H1 (cell line): ENCODE results near the gene ZNF423. TPM values are rescaled to one million over a fixed set of nuclear protein-coding genes. Genes with fewer than 3 reads are reported as not detected.
A peak's percentile ranks its signal among the peaks of the same experiment; 100 is the strongest.

Source experiments
- CTCF ChIA-PET: fragments of 300-600 bp; sonication (Branson Sonifier 250); formaldehyde crosslinking; loops from one replicate; lab custom pipeline; 2021; ENCODE audit not compliant: partially characterized antibody; lab: Charles Lee
- POLR2A ChIA-PET: fragments of 300-600 bp; sonication (Branson Sonifier 250); formaldehyde crosslinking; loops from one replicate; lab custom pipeline; 2021; ENCODE audit warnings: inconsistent platforms; ENCODE audit not compliant: partially characterized antibody; lab: Charles Lee
- DNase-seq, 2 experiments: peaks; one replicate each; pipeline versions ENCODE4 v3.0.0 to v3.0.0-alpha.2; 2010 to 2022; ENCODE audit warnings: low spot score in 2 of 2, low read depth in 1 of 2, mixed read lengths in 1 of 2
- FAIRE-seq: peaks from 2 replicates; lab custom pipeline; 2011; peaks lifted over from hg19 to GRCh38; lab: Jason Lieb, UNC
- H2AFZ ChIP-seq: 2 replicates; pipeline ENCODE4 v1.8.1; 2012; ENCODE audit warnings: low read length, inconsistent platforms
- H2AK5ac ChIP-seq: 2 replicates; pipeline ENCODE4 v1.6.1; 2013; ENCODE audit warnings: low read depth, low read length
- H2BK120ac ChIP-seq: replicated peaks from 2 replicates; pipeline ENCODE3; 2013; ENCODE audit warnings: low read depth, low read length, inconsistent platforms
- H2BK12ac ChIP-seq: 2 replicates; pipeline ENCODE4 v1.6.1; 2013; ENCODE audit warnings: low read depth, low read length
- H2BK15ac ChIP-seq: 2 replicates; pipeline ENCODE4 v1.6.1; 2013; ENCODE audit warnings: low read length
- H2BK20ac ChIP-seq: 2 replicates; pipeline ENCODE4 v1.6.1; 2013; ENCODE audit warnings: low read length
- H2BK5ac ChIP-seq: 2 replicates; pipeline ENCODE4 v1.6.1; 2013; ENCODE audit warnings: low read depth, low read length
- H3K14ac ChIP-seq: 2 replicates; pipeline ENCODE4 v1.6.1; 2013; ENCODE audit warnings: inconsistent platforms; ENCODE audit not compliant: insufficient read length
- H3K18ac ChIP-seq: 2 replicates; pipeline ENCODE4 v1.6.1; 2013; ENCODE audit warnings: low read length; ENCODE audit errors: extremely low read depth
- H3K23ac ChIP-seq: 2 replicates; pipeline ENCODE4 v1.6.1; 2013; ENCODE audit warnings: inconsistent platforms; ENCODE audit not compliant: insufficient read length
- H3K23me2 ChIP-seq: 2 replicates; pipeline ENCODE4 v1.6.1; 2013; ENCODE audit warnings: low read depth, low read length
- H3K27ac ChIP-seq: 2 replicates; pipeline ENCODE4 v1.6.1; 2011; ENCODE audit warnings: low read depth, low read length, inconsistent platforms
- H3K27me3 ChIP-seq, 4 experiments: replicated peaks in 1 of 4; 1 replicate in 1 of 4; 2 replicates in 3 of 4; pipeline versions ENCODE4 v1.6.1 to v1.8.1; 2011 to 2013; ENCODE audit warnings: low read length in 3 of 4, mild to moderate bottlenecking in 3 of 4, inconsistent platforms in 2 of 4, mixed read lengths in 2 of 4, moderate library complexity in 1 of 4; ENCODE audit not compliant: control insufficient read depth in 3 of 4, insufficient read depth in 3 of 4; ENCODE audit errors: extremely low read depth in 1 of 4
- H3K36me3 ChIP-seq, 4 experiments: 2 replicates each; pipeline versions ENCODE4 v1.6.1 to v1.8.1; 2011 to 2013; ENCODE audit warnings: mild to moderate bottlenecking in 4 of 4, low read length in 3 of 4, moderate library complexity in 2 of 4, control low read depth in 1 of 4, inconsistent platforms in 1 of 4; ENCODE audit not compliant: insufficient read depth in 4 of 4, control insufficient read depth in 2 of 4
- H3K4ac ChIP-seq: replicated peaks from 2 replicates; pipeline ENCODE3; 2013; ENCODE audit warnings: low read length, low read depth, mixed read lengths, inconsistent platforms; ENCODE audit not compliant: insufficient read length
- H3K4me1 ChIP-seq, 4 experiments: replicated peaks in 1 of 4; 1 replicate in 1 of 4; 2 replicates in 3 of 4; pipeline versions ENCODE4 v1.6.1 to v1.8.1; 2011 to 2013; ENCODE audit warnings: low read length in 3 of 4, inconsistent platforms in 2 of 4, mixed read lengths in 1 of 4; ENCODE audit not compliant: insufficient read depth in 4 of 4, control insufficient read depth in 3 of 4
- H3K4me2 ChIP-seq, 2 experiments: 2 replicates each; pipeline versions ENCODE4 v1.6.1 to v1.8.1; 2011 to 2013; ENCODE audit warnings: low read depth in 2 of 2, low read length in 2 of 2, control low read depth in 1 of 2, inconsistent platforms in 1 of 2, mild to moderate bottlenecking in 1 of 2; ENCODE audit not compliant: insufficient read depth in 1 of 2
- H3K4me3 ChIP-seq, 4 experiments: fragments of 200-600, 300-600 bp in 1 of 4; sonication (generic), shearing (Covaris generic), sonication (Bioruptor Twin) in 1 of 4; 2 replicates each; pipeline versions ENCODE4 v1.5.1 to v1.8.1; 2011 to 2016; ENCODE audit warnings: low read length in 4 of 4, low read depth in 3 of 4, control low read depth in 2 of 4, inconsistent platforms in 2 of 4, mild to moderate bottlenecking in 2 of 4, mixed read lengths in 1 of 4, moderate library complexity in 1 of 4; ENCODE audit not compliant: insufficient read depth in 2 of 4; ENCODE audit errors: extremely low read depth in 1 of 4
- H3K56ac ChIP-seq: replicated peaks from 2 replicates; pipeline ENCODE3; 2013; ENCODE audit warnings: low read depth, mild to moderate bottlenecking, mixed read lengths, low read length, inconsistent platforms; ENCODE audit not compliant: insufficient read length
- H3K79me1 ChIP-seq: 2 replicates; pipeline ENCODE4 v1.6.1; 2013; ENCODE audit warnings: low read depth, low read length, control low read depth
- H3K79me2 ChIP-seq, 2 experiments: 2 replicates each; pipeline versions ENCODE4 v1.6.1 to v1.8.1; 2012 to 2013; ENCODE audit warnings: low read length in 2 of 2, mild to moderate bottlenecking in 2 of 2, inconsistent platforms in 1 of 2; ENCODE audit not compliant: insufficient read depth in 2 of 2, control insufficient read depth in 1 of 2
- H3K9ac ChIP-seq, 4 experiments: replicated peaks in 1 of 4; 1 replicate in 1 of 4; 2 replicates in 3 of 4; pipeline versions ENCODE4 v1.6.1 to v1.8.1; 2011 to 2013; ENCODE audit warnings: low read depth in 3 of 4, low read length in 3 of 4, control low read depth in 2 of 4, mild to moderate bottlenecking in 2 of 4, moderate library complexity in 2 of 4, inconsistent platforms in 1 of 4; ENCODE audit errors: extremely low read depth in 1 of 4
- H3K9me3 ChIP-seq, 2 experiments: 2 replicates each; pipeline versions ENCODE4 v1.6.1 to v1.8.1; 2012 to 2013; ENCODE audit warnings: mild to moderate bottlenecking in 2 of 2, moderate library complexity in 2 of 2, control low read depth in 1 of 2, inconsistent platforms in 1 of 2, low read depth in 1 of 2, low read length in 1 of 2, mixed read lengths in 1 of 2; ENCODE audit not compliant: insufficient read depth in 2 of 2
- H4K20me1 ChIP-seq, 2 experiments: replicated peaks in 1 of 2; 2 replicates each; pipeline versions ENCODE3 to v1.8.1; 2011 to 2013; ENCODE audit warnings: inconsistent platforms in 2 of 2, low read length in 2 of 2, mild to moderate bottlenecking in 1 of 2; ENCODE audit not compliant: insufficient read depth in 2 of 2, control insufficient read depth in 1 of 2
- H4K5ac ChIP-seq: 2 replicates; pipeline ENCODE4 v1.6.1; 2013; ENCODE audit warnings: low read length, low read depth, mixed read lengths, inconsistent platforms; ENCODE audit not compliant: insufficient read length
- H4K8ac ChIP-seq: 2 replicates; pipeline ENCODE4 v1.8.0; 2013; ENCODE audit warnings: mild to moderate bottlenecking, moderate library complexity, low read length, inconsistent platforms; ENCODE audit not compliant: insufficient read depth; ENCODE audit errors: extremely low read depth
- H4K91ac ChIP-seq: replicated peaks from 2 replicates; pipeline ENCODE3; 2013; ENCODE audit warnings: low read length, mixed read lengths, inconsistent platforms; ENCODE audit not compliant: insufficient read length
- CHD2 ChIP-seq: IDR thresholded peaks from 2 replicates; pipeline ENCODE4 v1.6.1; 2012; ENCODE audit warnings: low read length, improper control_type of control experiment
- KDM1A ChIP-seq: fragments of 200-600, 300-600 bp; sonication (generic); IDR thresholded peaks from 2 replicates; pipeline ENCODE4 v1.7.1; 2016; ENCODE audit warnings: mild to moderate bottlenecking, low read length, borderline replicate concordance
- MAFK ChIP-seq: IDR thresholded peaks from 2 replicates; pipeline ENCODE4 v1.6.1; 2012; ENCODE audit warnings: low read depth, mild to moderate bottlenecking, improper control_type of control experiment, low read length
- POLR2A ChIP-seq, 2 experiments: IDR thresholded peaks; 1 replicate in 1 of 2; 2 replicates in 1 of 2; pipeline ENCODE4 v1.6.1; 2011; ENCODE audit warnings: low read depth in 2 of 2, low read length in 2 of 2, mild to moderate bottlenecking in 2 of 2; ENCODE audit errors: control extremely low read depth in 1 of 2
- POU5F1 ChIP-seq: IDR thresholded peaks from 2 replicates; pipeline ENCODE4 v1.6.1; 2011; ENCODE audit warnings: low read depth, mild to moderate bottlenecking, low read length, moderate library complexity
- RAD21 ChIP-seq, 2 experiments: IDR thresholded peaks in 1 of 2; conservative IDR thresholded peaks in 1 of 2; 2 replicates each; pipeline ENCODE4 v1.6.1; 2011; ENCODE audit warnings: low read depth in 2 of 2, low read length in 2 of 2, improper control_type of control experiment in 1 of 2, inconsistent platforms in 1 of 2, mild to moderate bottlenecking in 1 of 2, moderate library complexity in 1 of 2
- RBBP5 ChIP-seq: IDR thresholded peaks from 2 replicates; pipeline ENCODE4 v1.7.1; 2012; ENCODE audit warnings: low read depth, mild to moderate bottlenecking, inconsistent platforms, low read length, moderate library complexity, borderline replicate concordance
- SP1 ChIP-seq: IDR thresholded peaks from 2 replicates; pipeline ENCODE4 v1.6.1; 2011; ENCODE audit warnings: low read depth, low read length
- TCF12 ChIP-seq: IDR thresholded peaks from 2 replicates; pipeline ENCODE4 v1.6.1; 2011; ENCODE audit warnings: low read depth, mild to moderate bottlenecking, low read length
- WGBS, 2 experiments: shearing (Covaris generic) in 1 of 2; methylation state at CpG; one replicate each; pipeline versions ENCODE4 v1.1.6 to v1.1.7; 2013 to 2015; ENCODE audit warnings: low lambda C conversion rate in 2 of 2, mixed read lengths in 2 of 2, inconsistent platforms in 1 of 2, low coverage in 1 of 2, missing lambda C conversion rate in 1 of 2; ENCODE audit not compliant: insufficient replicate concordance in 2 of 2, insufficient coverage in 1 of 2, insufficient read length in 1 of 2; ENCODE audit errors: extremely low coverage in 1 of 2, missing lambda C conversion rate in 1 of 2; 5-methylcytosine and 5-hydroxymethylcytosine counted together
- polyA plus RNA-seq, 7 experiments: library from polyadenylated mRNA; depleted of rRNA in 3 of 7; stranded (reverse) in 5 of 7; unstranded in 2 of 7; fragments of >200 nt in 5 of 7; fragments of 200-250 nt in 2 of 7; gene quantifications; 1 replicate in 5 of 7; 2 replicates in 1 of 7; 4 replicates in 1 of 7; pipeline versions ENCODE4 v1.2.1 to v1.2.3, GENCODE V29; 2011 to 2013; ENCODE audit warnings: missing spikeins in 2 of 7, mixed read lengths in 2 of 7
- total RNA-seq: library from RNA; stranded (reverse); fragmentation: NEBNext Ultra II Directional; extraction: Animal tissue kit (Norgen Biotek cat#: 25700); gene quantifications from 2 replicates; pipeline ENCODE4 v1.2.1, GENCODE V29; 2021

ZNF423 gene
- total and polyA plus RNA-seq, 2 of the 8 experiments (the other 6 are each of a cell fraction or from before 2014, with no cell fraction given), result 38.2 to 52.3 TPM

GRCh38 chr16:49592546-49593423 is 263.1 kb downstream of the ZNF423 start:
- Histone ChIP-seq H3K79me2 (peaks cover 0 to 11% of the 10 kb centered on the region in 2 experiments; a peak in 1 of 4 replicates), H4K20me1 (no peaks in the 10 kb centered on the region), H3K23me2 (peaks cover 2% of the 10 kb centered on the region; the same call in 1 of the 2 replicates), H3K18ac (no peak overlapping the region), H2AK5ac (no peak overlapping the region), H2BK20ac (no peak overlapping the region; the same call in 1 of the 2 replicates), H3K4ac (no peak overlapping the region), H4K5ac (no peak overlapping the region), H3K27me3 (no peaks in the 10 kb centered on the region), H3K14ac (no peak overlapping the region), H3K4me2 (no peak overlapping the region; a peak in 1 of 4 replicates), H3K36me3 (no peaks in the 10 kb centered on the region), H3K79me1 (peaks cover 2% of the 10 kb centered on the region; the same call in 1 of the 2 replicates), H3K4me1 (peaks cover 13 to 40% (median 19%) of the 10 kb centered on the region in 4 experiments), H2BK15ac (no peak overlapping the region), H2BK12ac (no peak overlapping the region; the same call in 1 of the 2 replicates), H4K91ac (peak overlapping the region; percentile 28), H3K4me3 (no peak overlapping the region), H3K23ac (no peak overlapping the region), H3K56ac (no peak overlapping the region), H2BK5ac (no peak overlapping the region), H3K9me3 (no peaks in the 10 kb centered on the region), H2AFZ (no peak overlapping the region), H3K27ac (no peak overlapping the region), H2BK120ac (no peak overlapping the region), H4K8ac (no peak overlapping the region), H3K9ac (no peak overlapping the region; a peak in 2 of 7 replicates)
- FAIRE-seq (peak; percentile 93), DNase-seq (peak; percentile 49 to 80)
- ChIA-PET POLR2A (interaction anchor here (0.7 to 1.1 kb wide), 2 partner anchors 11 to 13 kb away, joined by 3 to 4 read pairs; no protein-coding TSS in a partner anchor), CTCF (interaction anchor here (0.6 to 7.2 kb wide), 67 partner anchors 9 to 1958 kb away, joined by 3 to 165 read pairs (median 4); no protein-coding TSS in a partner anchor)
- WGBS, 2 experiments, result 61% methylated on average over 13 of the region's 13 CpGs; no CpG with 5 or more reads in 1 of the 2 experiments
- no peak for TF ChIP-seq MAFK
- TF ChIP-seq POLR2A (IDR thresholded peaks at IDR 0.05; ENCODE audit: control extremely low read depth in 1 of 2, low read depth in 2 of 2, low read length in 2 of 2), result no peak
- no peak for TF ChIP-seq TCF12
- TF ChIP-seq RAD21 (IDR thresholded peaks at IDR 0.05 in 1 of 2, conservative IDR thresholded peaks at IDR 0.05 in 1 of 2; ENCODE audit: low read depth in 2 of 2, low read length in 2 of 2), result peak; percentile 76 to 82
- TF ChIP-seq CHD2, result no peak
- TF ChIP-seq SP1, result 0 out of 2 replicates have a peak, but pooled peaks have one; percentile 14
- TF ChIP-seq RBBP5, result no peak
- TF ChIP-seq POU5F1, result no peak
- TF ChIP-seq KDM1A, result 0 out of 2 replicates have a peak, but pooled peaks have one; percentile 40
